ENCODE data around the gene YBX1.
"Not testable (repeated sequence)": the region's sequence is repeated elsewhere in the genome, so short reads cannot be mapped to it uniquely, and the experiment has no call there.

The YBX1 gene

GRCh38 chr1:42703888-42704464 is 21.8 kb downstream of the YBX1 start:
- H3K4me3 ChIP-seq = no peak overlapping the region
- TF ChIP-seq, protein P1, sequence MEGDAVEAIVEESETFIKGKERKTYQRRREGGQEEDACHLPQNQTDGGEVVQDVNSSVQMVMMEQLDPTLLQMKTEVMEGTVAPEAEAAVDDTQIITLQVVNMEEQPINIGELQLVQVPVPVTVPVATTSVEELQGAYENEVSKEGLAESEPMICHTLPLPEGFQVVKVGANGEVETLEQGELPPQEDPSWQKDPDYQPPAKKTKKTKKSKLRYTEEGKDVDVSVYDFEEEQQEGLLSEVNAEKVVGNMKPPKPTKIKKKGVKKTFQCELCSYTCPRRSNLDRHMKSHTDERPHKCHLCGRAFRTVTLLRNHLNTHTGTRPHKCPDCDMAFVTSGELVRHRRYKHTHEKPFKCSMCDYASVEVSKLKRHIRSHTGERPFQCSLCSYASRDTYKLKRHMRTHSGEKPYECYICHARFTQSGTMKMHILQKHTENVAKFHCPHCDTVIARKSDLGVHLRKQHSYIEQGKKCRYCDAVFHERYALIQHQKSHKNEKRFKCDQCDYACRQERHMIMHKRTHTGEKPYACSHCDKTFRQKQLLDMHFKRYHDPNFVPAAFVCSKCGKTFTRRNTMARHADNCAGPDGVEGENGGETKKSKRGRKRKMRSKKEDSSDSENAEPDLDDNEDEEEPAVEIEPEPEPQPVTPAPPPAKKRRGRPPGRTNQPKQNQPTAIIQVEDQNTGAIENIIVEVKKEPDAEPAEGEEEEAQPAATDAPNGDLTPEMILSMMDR (IDR thresholded peaks at IDR 0.05) = no peak
- H3K27ac ChIP-seq = no peak overlapping the region
- DNase-seq (ENCODE audit: low spot score) = no peak

- not testable (repeated sequence) for H3K27ac ChIP-seq; H3K4me3 ChIP-seq; DNase-seq (ENCODE audit: low spot score)
These were observed 30.6 kb downstream of the YBX1 start for GRCh38 chr1:42712808-42713207.

DNA sequence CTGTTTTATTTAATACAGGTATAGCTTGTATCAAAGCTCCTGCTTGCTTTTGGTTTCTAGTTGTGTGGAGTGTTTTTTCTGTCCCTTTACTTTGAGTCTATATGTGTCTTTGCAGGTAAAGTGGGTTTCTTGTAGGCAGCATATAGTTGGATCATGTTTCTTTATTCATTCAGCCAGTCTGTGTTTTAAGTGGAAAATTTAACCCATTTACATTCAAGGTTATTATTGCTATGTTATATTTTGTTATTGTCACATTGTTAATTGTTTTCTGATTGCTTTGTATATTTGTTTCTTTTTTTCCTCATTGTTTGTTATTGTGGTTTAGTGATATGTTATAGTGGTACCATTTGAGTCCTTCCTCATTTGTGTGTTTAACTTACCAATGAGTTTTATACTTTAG is 31.1 kb downstream of the YBX1 start:
- no peak overlapping the region for H3K27ac ChIP-seq
- no peak overlapping the region for H3K4me3 ChIP-seq
- TF ChIP-seq, protein P1 (IDR thresholded peaks at IDR 0.05) = no peak
- DNase-seq (ENCODE audit: low spot score) = no peak

GRCh38 chr1:42714441-42714840 is 32.2 kb downstream of the YBX1 start:
- not testable (repeated sequence) for DNase-seq (ENCODE audit: low spot score); H3K27ac ChIP-seq; H3K4me3 ChIP-seq

- no peak overlapping the region for H3K27ac ChIP-seq
- DNase-seq (ENCODE audit: low spot score) = no peak
- no peak overlapping the region for H3K4me3 ChIP-seq
- TF ChIP-seq, protein P1 (IDR thresholded peaks at IDR 0.05) = no peak
These were observed 38.6 kb downstream of the YBX1 start for GRCh38 chr1:42720868-42721267.

- TF ChIP-seq, protein P1 (IDR thresholded peaks at IDR 0.05) = no peak
- no peak overlapping the region for H3K27ac ChIP-seq
- no peak overlapping the region for H3K4me3 ChIP-seq
- DNase-seq (ENCODE audit: low spot score) = no peak
These were observed 39.7 kb downstream of the YBX1 start for GRCh38 chr1:42721926-42722325.

GRCh38 chr1:42722403-42722802 is 40.2 kb downstream of the YBX1 start:
- H3K4me3 ChIP-seq; DNase-seq (ENCODE audit: low spot score): not testable (repeated sequence)

GRCh38 chr1:42723511-42723910 is 41.3 kb downstream of the YBX1 start:
- no peak overlapping the region for H3K4me3 ChIP-seq
- no peak overlapping the region for H3K27ac ChIP-seq
- TF ChIP-seq, protein P1 (IDR thresholded peaks at IDR 0.05) = no peak
- DNase-seq (ENCODE audit: low spot score) = no peak

More at GRCh38 chr1:42722403-42722802, 40.2 kb downstream of the YBX1 start:
- not testable (repeated sequence) for H3K27ac ChIP-seq

GRCh38 chr1:42725820-42726219 is 43.6 kb downstream of the YBX1 start:
- DNase-seq (ENCODE audit: low spot score); H3K27ac ChIP-seq; H3K4me3 ChIP-seq: not testable (repeated sequence)
